Stimulated activated naive CD8-positive, alpha-beta T cell treated with anti-CD3 and anti-CD28 coated beads, Interleukin-15, Interleukin-2, amounts not matched to agents 100 ng/mL and 50 ng/mL, for 24 hours (primary cell): ENCODE data around the gene CERK.
A peak's percentile ranks its signal among the peaks of the same experiment; 100 is the strongest.
"Not testable (repeated sequence)": the region's sequence is repeated elsewhere in the genome, so short reads cannot be mapped to it uniquely, and the experiment has no call there.

ENCODE experiments used
- H3K27ac Mint-ChIP-seq: one replicate; pipeline ENCODE4 v1.8.0; 2021; ENCODE audit warnings: mild to moderate bottlenecking, mixed read lengths
- H3K27me3 Mint-ChIP-seq: one replicate; pipeline ENCODE4 v1.8.0; 2021; ENCODE audit warnings: mixed read lengths
- H3K36me3 Mint-ChIP-seq: one replicate; pipeline ENCODE4 v1.8.0; 2021; ENCODE audit warnings: low read depth, mixed read lengths
- H3K4me1 Mint-ChIP-seq: one replicate; pipeline ENCODE4 v1.8.0; 2021; ENCODE audit warnings: low read depth, mixed read lengths
- H3K4me3 Mint-ChIP-seq: one replicate; pipeline ENCODE4 v1.8.0; 2021; ENCODE audit warnings: mild to moderate bottlenecking, mixed read lengths
- H3K9me3 Mint-ChIP-seq: one replicate; pipeline ENCODE4 v1.8.0; 2021; ENCODE audit warnings: mixed read lengths

The CERK gene, protein sequence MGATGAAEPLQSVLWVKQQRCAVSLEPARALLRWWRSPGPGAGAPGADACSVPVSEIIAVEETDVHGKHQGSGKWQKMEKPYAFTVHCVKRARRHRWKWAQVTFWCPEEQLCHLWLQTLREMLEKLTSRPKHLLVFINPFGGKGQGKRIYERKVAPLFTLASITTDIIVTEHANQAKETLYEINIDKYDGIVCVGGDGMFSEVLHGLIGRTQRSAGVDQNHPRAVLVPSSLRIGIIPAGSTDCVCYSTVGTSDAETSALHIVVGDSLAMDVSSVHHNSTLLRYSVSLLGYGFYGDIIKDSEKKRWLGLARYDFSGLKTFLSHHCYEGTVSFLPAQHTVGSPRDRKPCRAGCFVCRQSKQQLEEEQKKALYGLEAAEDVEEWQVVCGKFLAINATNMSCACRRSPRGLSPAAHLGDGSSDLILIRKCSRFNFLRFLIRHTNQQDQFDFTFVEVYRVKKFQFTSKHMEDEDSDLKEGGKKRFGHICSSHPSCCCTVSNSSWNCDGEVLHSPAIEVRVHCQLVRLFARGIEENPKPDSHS

DNA sequence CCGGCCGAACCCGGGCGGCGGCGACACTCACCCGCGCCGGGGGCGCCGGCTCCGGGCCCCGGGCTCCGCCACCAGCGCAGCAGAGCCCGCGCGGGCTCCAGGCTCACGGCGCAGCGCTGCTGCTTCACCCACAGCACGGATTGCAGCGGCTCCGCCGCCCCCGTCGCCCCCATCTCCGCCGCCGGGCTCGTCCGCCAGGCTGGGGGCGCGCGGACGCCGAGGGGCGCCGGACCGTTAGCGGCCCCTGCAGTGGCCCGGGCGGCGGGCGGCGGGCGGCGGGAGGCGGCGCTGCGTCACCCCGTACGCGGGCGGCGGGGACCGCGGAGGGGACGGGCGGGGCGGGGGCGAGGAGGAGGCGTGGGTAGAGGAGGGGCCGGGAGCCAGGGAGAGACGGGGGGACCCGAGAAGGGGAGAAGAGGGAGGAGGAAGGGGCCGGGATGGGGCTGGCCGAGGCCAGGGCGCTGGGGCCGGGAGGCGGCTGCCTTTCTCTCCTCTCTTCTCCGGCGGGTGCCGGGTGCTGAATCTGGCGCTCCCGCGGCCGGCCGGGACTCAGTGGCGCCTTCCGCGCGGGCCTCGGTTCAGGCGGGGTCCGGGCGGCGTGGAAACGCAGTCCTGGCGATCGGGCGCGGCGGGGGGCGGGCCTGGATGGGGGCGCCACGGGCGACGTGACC is at the start of gene CERK:
Gene CERK (minus strand): TSS at position 277 of the 671 bp plus-strand sequence. CDS start 104 bp downstream, at position 173.
- Mint-ChIP-seq H3K27me3 (no peaks in the 10 kb centered on the region), H3K9me3 (peaks cover 4% of the 10 kb centered on the region), H3K27ac (peak within 1 kb of the TSS; percentile 99), H3K36me3 (peaks cover 8% of the 10 kb centered on the region), H3K4me3 (peak within 1 kb of the TSS; percentile 96), H3K4me1 (peaks cover 56% of the 10 kb centered on the region)

DNA sequence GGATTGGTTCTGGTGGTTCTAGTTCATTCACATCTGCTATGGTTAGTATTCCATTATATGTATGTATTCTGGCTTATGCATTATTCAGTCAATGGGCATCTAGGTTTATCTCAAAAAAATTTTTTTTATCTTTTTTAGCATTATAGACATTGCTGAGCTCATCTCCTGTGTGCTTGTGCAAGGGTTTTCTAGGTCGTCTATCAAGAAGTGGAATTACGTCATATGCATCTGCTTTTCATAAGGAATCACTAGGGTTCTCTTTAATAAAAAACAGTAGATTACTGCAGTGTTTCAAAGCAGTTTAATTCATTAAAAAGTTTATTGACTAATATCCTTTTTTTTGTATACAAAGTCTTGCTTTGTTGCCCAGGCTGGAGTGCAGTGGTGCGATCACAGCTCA is 45.7 kb upstream of the CERK start:
- no peak overlapping the region for H3K4me3 Mint-ChIP-seq
- H3K36me3 Mint-ChIP-seq = peaks cover 21% of the 10 kb centered on the region
- H3K9me3 Mint-ChIP-seq = no peaks in the 10 kb centered on the region
- H3K27me3 Mint-ChIP-seq = no peaks in the 10 kb centered on the region
- peaks cover 43% of the 10 kb centered on the region for H3K4me1 Mint-ChIP-seq
- no peak overlapping the region for H3K27ac Mint-ChIP-seq

DNA sequence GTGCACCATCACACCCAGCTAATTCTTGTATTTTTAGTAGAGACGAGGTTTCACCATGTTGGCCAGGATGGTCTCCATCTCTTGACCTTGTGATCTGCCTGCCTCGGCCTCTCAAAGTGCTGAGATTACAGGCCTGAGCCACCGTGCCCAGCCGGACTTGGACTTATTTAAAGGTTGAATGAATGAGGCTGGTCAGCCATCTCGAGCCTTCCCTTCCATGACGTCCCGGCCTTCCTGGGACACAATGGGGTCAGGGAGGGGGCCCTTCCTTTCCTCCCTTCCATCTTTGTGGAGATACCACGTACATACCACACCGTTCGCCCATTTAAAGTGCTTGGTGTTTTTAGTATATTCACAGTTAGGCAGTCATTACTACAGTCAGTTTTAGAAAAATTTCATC is 44.1 kb upstream of the CERK start:
- H3K27ac Mint-ChIP-seq, H3K4me3 Mint-ChIP-seq, H3K27me3 Mint-ChIP-seq, H3K9me3 Mint-ChIP-seq: not testable (repeated sequence)
- H3K36me3 Mint-ChIP-seq = peaks cover 27% of the 10 kb centered on the region
- peaks cover 44% of the 10 kb centered on the region for H3K4me1 Mint-ChIP-seq

DNA sequence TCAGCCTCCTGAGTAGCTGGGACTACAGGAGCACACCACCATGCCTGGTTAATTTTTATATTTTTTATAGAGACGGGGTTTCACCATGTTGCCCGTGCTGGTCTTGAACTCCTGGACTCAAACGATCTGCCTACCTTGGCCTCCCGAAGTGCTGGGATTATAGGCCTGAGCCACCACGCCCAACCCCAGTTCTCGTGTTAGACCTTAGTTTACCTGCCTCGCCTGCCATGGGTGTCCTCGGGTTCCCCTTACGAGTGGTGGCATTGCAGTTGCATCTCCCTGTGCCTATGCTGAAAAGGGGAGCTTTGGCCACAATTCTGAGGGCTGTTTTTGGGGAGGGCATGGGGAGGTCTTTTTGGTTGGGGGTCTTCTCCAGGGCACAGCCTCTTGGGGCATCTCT is 43.2 kb upstream of the CERK start:
- Mint-ChIP-seq H3K9me3 (no peaks in the 10 kb centered on the region), H3K36me3 (peaks cover 29% of the 10 kb centered on the region), H3K27ac (no peak overlapping the region), H3K4me1 (peaks cover 48% of the 10 kb centered on the region), H3K27me3 (no peaks in the 10 kb centered on the region), H3K4me3 (no peak overlapping the region)

DNA sequence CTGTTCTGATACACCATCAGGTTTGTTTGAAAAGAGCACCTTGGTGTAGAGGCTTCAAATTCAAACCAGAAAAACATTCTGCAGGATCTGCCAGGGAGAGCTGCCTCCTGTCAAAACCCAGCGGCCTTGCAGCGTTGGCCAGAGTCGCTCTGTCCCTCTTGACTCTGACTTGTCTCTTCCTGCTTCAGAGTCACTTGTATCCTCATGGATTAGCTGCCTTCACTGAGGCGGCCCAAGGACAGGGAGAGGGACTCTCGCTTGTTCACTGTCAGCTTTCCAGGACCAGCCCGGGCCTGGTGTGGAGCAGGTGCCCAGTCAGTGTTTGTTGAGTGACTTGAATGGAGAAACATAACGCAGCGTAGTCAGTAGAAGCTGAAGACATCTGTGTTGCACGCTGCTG is 42.4 kb upstream of the CERK start:
- H3K27me3 Mint-ChIP-seq = no peaks in the 10 kb centered on the region
- H3K9me3 Mint-ChIP-seq = no peaks in the 10 kb centered on the region
- H3K4me3 Mint-ChIP-seq = no peak overlapping the region
- peaks cover 30% of the 10 kb centered on the region for H3K36me3 Mint-ChIP-seq
- peaks cover 54% of the 10 kb centered on the region for H3K4me1 Mint-ChIP-seq
- no peak overlapping the region for H3K27ac Mint-ChIP-seq

DNA sequence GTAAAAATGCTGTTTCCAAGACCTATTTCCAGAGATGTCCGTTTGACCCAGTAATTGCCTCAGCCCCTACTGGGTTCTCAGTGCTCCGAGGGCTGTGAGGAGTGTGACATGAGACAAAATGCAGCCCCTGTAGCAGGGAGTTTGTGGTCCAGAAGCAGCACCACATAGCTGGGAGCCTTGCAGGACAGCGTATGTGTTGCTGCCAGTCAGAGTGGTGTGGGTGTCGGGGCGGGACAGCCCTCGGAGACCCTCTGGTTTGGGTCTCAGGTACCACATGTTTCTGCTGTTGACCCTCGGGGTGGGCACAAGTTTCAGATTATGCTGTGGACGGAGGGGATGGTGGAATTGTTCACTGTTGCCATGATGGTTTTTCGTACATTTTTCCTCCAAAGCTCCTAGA is 41.6 kb upstream of the CERK start:
- peaks cover 29% of the 10 kb centered on the region for H3K36me3 Mint-ChIP-seq
- no peak overlapping the region for H3K4me3 Mint-ChIP-seq
- H3K27me3 Mint-ChIP-seq = no peaks in the 10 kb centered on the region
- peaks cover 55% of the 10 kb centered on the region for H3K4me1 Mint-ChIP-seq
- H3K27ac Mint-ChIP-seq = no peak overlapping the region
- no peaks in the 10 kb centered on the region for H3K9me3 Mint-ChIP-seq

DNA sequence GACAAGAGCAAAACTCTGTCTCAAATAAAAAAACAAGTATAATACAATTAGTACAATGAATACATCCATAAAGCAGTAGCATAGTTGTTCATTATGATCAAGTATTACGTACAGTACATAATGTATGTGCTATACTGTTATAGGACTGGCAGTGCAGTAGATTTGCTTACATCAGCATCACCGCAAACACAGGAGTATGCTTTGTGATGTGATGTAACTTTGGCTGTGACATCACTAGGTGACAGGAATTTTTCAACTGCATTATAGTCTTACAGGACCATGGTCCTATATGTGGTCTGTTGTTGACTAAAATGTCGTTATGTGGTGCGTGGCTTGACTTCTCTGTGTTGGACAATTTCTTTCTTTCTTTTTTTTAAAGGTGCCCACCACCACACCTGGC is 41.0 kb upstream of the CERK start:
- Mint-ChIP-seq H3K27me3 (no peaks in the 10 kb centered on the region), H3K4me3 (no peak overlapping the region), H3K36me3 (peaks cover 29% of the 10 kb centered on the region), H3K4me1 (peaks cover 58% of the 10 kb centered on the region), H3K9me3 (no peaks in the 10 kb centered on the region), H3K27ac (no peak overlapping the region)

DNA sequence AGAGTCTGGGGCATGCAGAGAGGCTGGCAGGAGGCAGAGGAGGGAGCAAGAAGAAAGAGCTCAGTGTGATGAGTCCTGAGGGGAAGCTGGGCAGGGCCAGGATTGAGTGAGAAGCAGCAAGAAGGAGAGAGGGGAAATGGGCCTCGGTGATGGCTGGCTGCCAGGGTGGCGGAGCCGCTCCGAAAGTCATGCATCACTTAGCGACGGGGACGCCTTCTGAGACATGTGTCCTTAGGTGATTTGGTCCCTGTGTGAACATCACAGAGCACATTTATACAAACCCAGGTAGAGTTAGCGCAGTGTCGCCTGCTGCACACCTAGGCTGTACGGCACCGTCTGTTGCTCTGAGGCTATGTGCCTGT is 39.5 kb upstream of the CERK start:
- no peaks in the 10 kb centered on the region for H3K27me3 Mint-ChIP-seq
- H3K4me3 Mint-ChIP-seq = peak overlapping the region; percentile 72
- H3K36me3 Mint-ChIP-seq = peaks cover 24% of the 10 kb centered on the region
- H3K9me3 Mint-ChIP-seq = no peaks in the 10 kb centered on the region
- peaks cover 68% of the 10 kb centered on the region for H3K4me1 Mint-ChIP-seq
- peak overlapping the region; percentile 88 for H3K27ac Mint-ChIP-seq

DNA sequence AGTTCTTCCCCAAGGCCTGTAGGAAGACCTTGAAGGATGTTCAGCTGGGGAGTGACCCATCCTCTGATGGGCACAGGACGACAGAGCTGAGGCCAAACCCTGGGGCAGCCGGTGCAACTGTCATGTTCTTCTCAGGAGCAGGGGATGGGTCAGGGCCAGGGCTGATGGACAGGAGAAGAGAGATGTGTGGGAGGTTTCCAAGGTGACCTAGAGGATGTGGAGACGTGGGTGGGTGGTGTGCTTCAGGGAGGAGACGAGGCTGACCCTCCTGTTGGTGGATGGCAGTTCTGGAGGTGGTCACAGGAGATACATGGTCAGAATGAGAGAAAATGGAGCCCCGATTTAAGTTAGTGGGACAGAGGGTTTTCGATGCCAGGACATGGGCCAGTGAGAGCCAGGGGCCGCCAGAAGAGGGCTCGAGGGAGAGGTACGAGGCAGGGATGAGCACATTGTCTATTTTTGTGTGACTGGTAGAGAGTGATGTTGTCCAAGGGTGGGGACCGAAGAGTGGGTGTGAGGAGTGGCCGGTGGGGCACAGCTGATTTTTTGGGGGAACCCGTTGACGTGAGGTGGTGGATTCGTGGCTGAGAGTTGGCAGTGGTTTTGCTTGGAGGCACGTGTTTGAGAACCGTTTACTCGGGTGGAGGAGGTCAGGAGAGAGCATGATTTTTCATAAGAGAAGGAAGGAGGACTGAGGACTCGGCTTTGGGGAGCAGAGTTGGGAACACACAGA is 39.0 kb upstream of the CERK start:
- Mint-ChIP-seq H3K27ac (peak overlapping the region; percentile 88), H3K9me3 (no peaks in the 10 kb centered on the region), H3K4me1 (peaks cover 65% of the 10 kb centered on the region), H3K36me3 (peaks cover 24% of the 10 kb centered on the region), H3K27me3 (no peaks in the 10 kb centered on the region), H3K4me3 (peak overlapping the region; percentile 72)

DNA sequence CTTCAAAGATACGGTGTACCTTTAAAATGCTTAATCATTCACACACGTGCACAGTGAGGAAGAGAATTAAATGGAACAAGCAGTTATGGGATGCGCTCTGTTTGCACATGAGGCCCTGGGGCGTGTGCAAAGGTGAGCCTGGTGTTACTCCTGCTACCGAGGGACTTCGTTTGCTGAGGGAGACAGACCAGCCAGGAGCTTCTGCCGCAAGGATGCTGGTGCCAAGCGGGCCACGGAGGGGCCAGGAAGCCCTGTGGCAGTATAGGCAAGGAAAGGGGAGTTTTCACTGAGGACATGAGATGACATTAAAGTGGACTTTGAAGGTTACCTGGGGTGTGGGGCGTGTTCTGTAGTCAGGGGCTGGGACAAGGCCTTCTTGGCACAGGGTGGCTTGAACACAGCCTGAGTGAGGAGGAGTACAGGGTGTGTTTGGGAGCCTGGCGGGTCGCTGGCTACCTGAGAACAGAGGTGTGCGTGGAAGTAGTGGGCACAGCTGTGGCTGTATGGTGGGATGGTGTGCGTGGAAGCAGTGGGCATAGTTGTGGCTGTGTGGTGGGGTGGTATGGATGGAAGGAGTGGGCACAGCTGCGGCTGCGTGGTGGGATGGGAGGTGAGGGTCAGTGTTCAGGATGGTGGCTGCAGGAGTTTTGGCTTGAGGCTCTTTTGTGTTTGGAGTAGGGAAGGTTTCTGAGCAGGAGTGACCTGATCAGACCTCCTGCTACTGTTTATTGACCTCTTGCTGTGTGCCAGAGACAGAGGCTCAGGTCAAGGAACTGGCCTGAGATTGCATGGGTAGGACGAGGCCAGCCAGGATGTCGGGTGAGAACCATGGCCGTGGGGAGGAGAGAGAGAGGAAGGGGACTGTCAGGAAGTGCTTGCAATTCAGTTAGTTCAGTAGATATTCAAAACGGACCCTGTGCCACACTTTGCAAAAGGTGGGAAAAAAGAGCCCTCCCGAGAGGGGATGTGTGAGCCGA is 38.1 kb upstream of the CERK start:
- H3K4me3 Mint-ChIP-seq = peak overlapping the region; percentile 72
- peaks cover 24% of the 10 kb centered on the region for H3K36me3 Mint-ChIP-seq
- H3K9me3 Mint-ChIP-seq = no peaks in the 10 kb centered on the region
- H3K27ac Mint-ChIP-seq = peak overlapping the region; percentile 88
- H3K4me1 Mint-ChIP-seq = peaks cover 65% of the 10 kb centered on the region
- H3K27me3 Mint-ChIP-seq = no peaks in the 10 kb centered on the region

DNA sequence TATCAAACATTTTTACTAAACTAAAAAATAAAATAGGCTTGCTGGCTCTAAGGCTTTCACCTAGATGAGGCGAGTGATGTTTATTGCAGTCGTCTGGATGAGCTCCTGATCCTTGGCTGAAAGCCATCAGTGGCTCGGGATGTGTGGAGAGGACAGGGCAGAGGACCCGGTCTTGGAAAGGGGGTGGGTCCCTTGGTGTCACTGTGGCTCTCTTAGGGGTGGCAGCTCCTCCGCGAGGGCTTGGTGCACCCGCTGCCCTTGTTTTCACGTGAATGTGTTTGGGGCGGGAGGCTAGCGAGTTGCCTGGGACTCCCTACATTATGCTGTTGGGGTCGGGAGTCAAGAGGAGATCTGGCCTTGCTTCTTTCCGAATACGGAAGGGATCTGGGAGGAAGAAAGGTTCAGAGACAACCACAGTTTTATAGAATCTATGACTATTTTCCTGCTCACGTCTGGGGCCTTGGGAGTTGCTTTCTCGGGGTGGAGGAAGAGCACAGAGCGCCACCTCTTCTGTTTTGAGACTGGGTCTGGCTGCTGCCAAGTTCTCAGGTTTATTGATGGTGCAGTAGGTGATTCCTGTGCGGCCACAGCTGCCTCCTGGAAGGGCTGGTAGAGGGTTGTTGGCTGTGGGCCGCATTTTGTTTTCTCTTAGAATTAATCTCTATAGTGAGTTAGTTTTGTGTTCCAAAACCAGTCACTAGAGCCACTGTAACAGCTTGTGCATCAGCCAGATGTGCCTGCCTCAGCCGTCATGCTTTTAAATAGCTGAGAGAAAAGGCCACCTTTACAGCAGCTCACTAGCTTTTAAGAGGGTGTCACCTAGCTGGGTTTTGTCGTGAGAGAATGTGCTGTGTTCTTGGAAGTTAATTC is 37.2 kb upstream of the CERK start:
- Mint-ChIP-seq H3K4me1 (peaks cover 75% of the 10 kb centered on the region), H3K36me3 (peaks cover 24% of the 10 kb centered on the region), H3K27ac (peak overlapping the region; percentile 88), H3K27me3 (no peaks in the 10 kb centered on the region), H3K4me3 (peak overlapping the region; percentile 64), H3K9me3 (no peaks in the 10 kb centered on the region)

DNA sequence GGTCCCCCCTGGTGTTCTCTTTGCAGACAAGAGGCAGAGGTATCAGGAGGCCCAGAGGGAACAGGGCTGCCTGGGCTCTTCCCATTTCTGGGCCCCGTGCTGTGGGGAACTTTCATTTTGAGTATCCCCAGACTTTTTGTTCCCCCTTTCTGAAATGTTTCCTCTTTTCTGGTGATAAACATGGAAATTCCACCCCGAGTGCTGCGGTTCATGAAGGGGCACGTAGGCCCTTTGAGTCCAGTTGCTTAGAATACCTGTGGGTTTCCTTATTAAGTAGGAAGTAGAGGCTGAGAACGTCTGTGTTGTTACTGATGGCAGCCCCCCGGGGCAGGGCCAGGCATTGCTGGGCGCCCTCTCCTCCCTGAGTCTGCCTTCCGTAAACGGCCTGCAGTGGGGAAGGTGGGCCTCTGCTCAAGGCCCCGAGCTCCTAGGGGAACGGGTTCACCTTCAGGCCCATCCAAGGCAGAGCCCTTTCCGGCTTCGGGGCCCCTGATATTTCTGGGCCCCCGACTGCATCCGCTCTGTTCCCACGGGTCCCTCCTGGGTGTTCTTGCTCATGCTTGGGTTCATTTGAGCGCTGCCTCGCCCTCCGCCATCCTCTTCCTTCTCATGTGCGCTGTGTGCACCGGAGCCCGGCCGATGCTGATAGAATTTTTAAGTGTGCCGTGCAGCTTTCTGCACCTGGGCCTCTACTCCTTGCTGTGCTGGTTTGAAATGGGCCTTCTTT is 36.4 kb upstream of the CERK start:
- H3K4me1 Mint-ChIP-seq = peaks cover 83% of the 10 kb centered on the region
- no peaks in the 10 kb centered on the region for H3K27me3 Mint-ChIP-seq
- H3K27ac Mint-ChIP-seq = peak overlapping the region; percentile 88
- no peaks in the 10 kb centered on the region for H3K9me3 Mint-ChIP-seq
- peaks cover 24% of the 10 kb centered on the region for H3K36me3 Mint-ChIP-seq
- peak overlapping the region; percentile 64 for H3K4me3 Mint-ChIP-seq

DNA sequence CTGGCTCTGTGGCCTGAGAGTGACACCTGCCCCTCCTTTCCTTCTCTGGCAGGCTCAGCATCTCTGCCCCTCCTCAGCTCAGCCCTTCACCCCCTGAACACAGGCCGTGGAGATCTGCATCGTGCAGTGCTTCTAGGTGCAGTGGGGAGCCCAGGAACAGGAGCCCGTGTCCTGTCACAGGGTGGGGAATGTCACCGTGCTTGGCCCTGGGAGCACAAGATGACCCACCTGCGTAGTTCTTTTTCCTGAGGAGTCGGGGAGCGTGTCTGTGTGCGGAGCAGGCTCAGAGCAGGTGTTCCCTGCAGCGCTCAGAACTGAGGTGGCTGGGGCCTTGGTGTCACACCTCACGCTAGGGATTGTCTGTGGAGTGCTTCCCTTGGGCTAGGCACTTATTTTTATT is 35.0 kb upstream of the CERK start:
- H3K27me3 Mint-ChIP-seq = no peaks in the 10 kb centered on the region
- peaks cover 23% of the 10 kb centered on the region for H3K36me3 Mint-ChIP-seq
- H3K4me3 Mint-ChIP-seq = peak overlapping the region; percentile 48
- H3K27ac Mint-ChIP-seq = peak overlapping the region; percentile 88
- H3K9me3 Mint-ChIP-seq = no peaks in the 10 kb centered on the region
- peaks cover 89% of the 10 kb centered on the region for H3K4me1 Mint-ChIP-seq
